Transverse colon (tissue), 4 donors: ENCODE measurements around the gene SLC39A3. TPM values are rescaled to one million over a fixed set of nuclear protein-coding genes. Genes with fewer than 3 reads are reported as not detected.

Experiments
- DNase-seq: peaks from one replicate; pipeline ENCODE4 v3.0.0-alpha.2; 2019
- H3K27ac ChIP-seq, 4 donors: fragments of 200-600 bp; sonication (generic); 2 replicates each; pipeline ENCODE4 v1.5.1; 2016 to 2018; ENCODE audit warnings: inconsistent platforms in 4 of 4
- H3K27me3 ChIP-seq: fragments of 200-600 bp; sonication (generic); 2 replicates; pipeline ENCODE4 v1.5.1; 2017; ENCODE audit warnings: inconsistent platforms
- H3K36me3 ChIP-seq, 4 donors: fragments of 200-600 bp; sonication (generic); 2 replicates each; pipeline ENCODE4 v1.5.1; 2017 to 2019; ENCODE audit warnings: inconsistent platforms in 4 of 4
- H3K4me1 ChIP-seq, 4 donors: fragments of 200-600 bp; sonication (generic); 2 replicates each; pipeline ENCODE4 v1.5.1; 2017 to 2020; ENCODE audit warnings: inconsistent platforms in 4 of 4
- H3K4me3 ChIP-seq, 4 donors: fragments of 200-600 bp; sonication (generic); 1 replicate in 1 of 4; 2 replicates in 3 of 4; pipeline versions ENCODE4 v1.5.1 to v1.6.1; 2017 to 2019; ENCODE audit warnings: inconsistent platforms in 4 of 4
- H3K9me3 ChIP-seq, 2 donors: fragments of 200-600 bp; sonication (generic); 2 replicates each; pipeline ENCODE4 v1.5.1; 2017 to 2019; ENCODE audit warnings: inconsistent platforms in 2 of 2
- CTCF ChIP-seq, 5 experiments: fragments of 200-600 bp in 3 of 5; fragments of 450-650 bp in 2 of 5; sonication (generic) in 3 of 5; IDR thresholded peaks; 1 replicate in 2 of 5; 2 replicates in 3 of 5; pipeline ENCODE4 v1.5.1; 2016 to 2017; ENCODE audit warnings: antibody characterized with exemption in 5 of 5, inconsistent platforms in 3 of 5, mild to moderate bottlenecking in 2 of 5, moderate library complexity in 1 of 5
- EP300 ChIP-seq: sonication (generic); formaldehyde crosslinking; IDR thresholded peaks from one replicate; pipeline ENCODE4 v1.6.1; 2017; ENCODE audit warnings: antibody characterized with exemption, low read depth
- POLR2A ChIP-seq: fragments of 450-650 bp; IDR thresholded peaks from one replicate; pipeline ENCODE4 v1.6.1; 2016; ENCODE audit warnings: antibody characterized with exemption, mild to moderate bottlenecking, moderate library complexity
- POLR2AphosphoS5 ChIP-seq, 3 donors: sonication (generic); formaldehyde crosslinking; IDR thresholded peaks; one replicate each; pipeline ENCODE4 v1.6.1; 2016; ENCODE audit warnings: antibody characterized with exemption in 3 of 3
- WGBS, 2 donors: methylation state at CpG; one replicate each; pipeline ENCODE4 v1.1.5; 2018; ENCODE audit warnings: low coverage in 1 of 2; 5-methylcytosine and 5-hydroxymethylcytosine counted together
- in situ Hi-C, 4 donors: fragments of 200-750 bp; cut with MboI; loops; one replicate each; pipeline versions ENCODE4 v1.15.0 to v1.15.1; 2017; ENCODE audit warnings: low sequenced_read_pairs in 3 of 4, low pct_ligation_motif_present in 1 of 4, low pct_unique_long_range_greater_than_20kb in 1 of 4
- intact Hi-C: fragments of 100-400 bp; cut with DNase I; formaldehyde crosslinking; loops from one replicate; pipeline ENCODE4 v1.15.1; 2023; ENCODE audit warnings: low total_unique reads
- total RNA-seq, 4 donors: library from RNA; depleted of rRNA; stranded (reverse); fragments of >200 nt; gene quantifications; one replicate each; pipeline ENCODE4 v1.1.0, GENCODE V29; 2016

SLC39A3 gene
- total RNA-seq, 4 donors from 2014 or later = 10.1 to 40.4 (median 24.7) TPM

GRCh38 chr19:2785244-2785997, 45.6 kb upstream of the SLC39A3 start, which contains the start of gene THOP1:
Gene THOP1, plus strand, starts transcription at chr19:2785503. Its CDS starts 160 bp downstream, at chr19:2785663.
- peaks cover 7 to 47% (median 32%) of the 10 kb centered on the region in 4 donors for H3K4me1 ChIP-seq
- no peaks in the 10 kb centered on the region for H3K9me3 ChIP-seq
- no peaks in the 10 kb centered on the region for H3K27me3 ChIP-seq
- no peak for TF ChIP-seq CTCF (IDR thresholded peaks at IDR 0.05)
- peak; percentile 38 for TF ChIP-seq POLR2A
- TF ChIP-seq POLR2AphosphoS5 (IDR thresholded peaks at IDR 0.05) = peak; percentile 11 to 64 (median 59)
- peak within 1 kb of the TSS; percentile 64 to 94 (median 86) for H3K4me3 ChIP-seq
- peak within 1 kb of the TSS; percentile 72 to 99 (median 83) for H3K27ac ChIP-seq
- peak; percentile 99 for DNase-seq
- in situ Hi-C loops (no loop called here), intact Hi-C loops (loop anchor here (10.0 kb wide), 1 partner anchor 761 kb away; no protein-coding TSS in a partner anchor)
- no peaks in the 10 kb centered on the region for H3K36me3 ChIP-seq
- WGBS, 2 donors = 0 to 1% methylated on average over 10 to 46 of the region's 78 CpGs

- peak overlapping the region; percentile 92 to 99 (median 96) for H3K27ac ChIP-seq
- H3K4me1 ChIP-seq = peaks cover 7 to 52% (median 32%) of the 10 kb centered on the region in 4 donors
- H3K4me3 ChIP-seq = peak overlapping the region in 1 of 4 donors; percentile 100
- DNase-seq = no peak
- no peaks in the 10 kb centered on the region for H3K27me3 ChIP-seq
- in situ Hi-C loops (no loop called here), intact Hi-C loops (loop anchor here (10.0 kb wide), 1 partner anchor 759 kb away; no protein-coding TSS in a partner anchor)
- WGBS, 2 donors = 70 to 82% methylated on average over 4 to 7 of the region's 7 CpGs
- TF ChIP-seq CTCF (IDR thresholded peaks at IDR 0.05) = no peak
- TF ChIP-seq POLR2A = no peak
- TF ChIP-seq EP300 = no peak
- no peak for TF ChIP-seq POLR2AphosphoS5 (IDR thresholded peaks at IDR 0.05)
- H3K9me3 ChIP-seq = no peaks in the 10 kb centered on the region
- no peaks in the 10 kb centered on the region for H3K36me3 ChIP-seq
Observed at GRCh38 chr19:2783781-2784145, 43.9 kb upstream of the SLC39A3 start.

- H3K27ac ChIP-seq = peak within 1 kb of the TSS; percentile 92 to 99 (median 96)
- peak; percentile 71 to 89 (median 84) for TF ChIP-seq POLR2AphosphoS5 (IDR thresholded peaks at IDR 0.05)
- peak; percentile 28 for TF ChIP-seq EP300
- TF ChIP-seq CTCF (IDR thresholded peaks at IDR 0.05) = peak; percentile 32 to 70 (median 49)
- peak; percentile 86 for TF ChIP-seq POLR2A
- in situ Hi-C loops (no loop called here), intact Hi-C loops (loop anchor here (10.0 kb wide), 1 partner anchor 758 kb away; no protein-coding TSS in a partner anchor)
- DNase-seq = peak; percentile 99
- H3K4me3 ChIP-seq = peak within 1 kb of the TSS; percentile 88 to 100 (median 98)
- H3K36me3 ChIP-seq = no peaks in the 10 kb centered on the region
- 0 to 1% methylated on average over 2 to 43 of the region's 68 CpGs for WGBS, 2 donors
- no peaks in the 10 kb centered on the region for H3K27me3 ChIP-seq
- peaks cover 7 to 52% (median 32%) of the 10 kb centered on the region in 4 donors for H3K4me1 ChIP-seq
- no peaks in the 10 kb centered on the region for H3K9me3 ChIP-seq
Observed at GRCh38 chr19:2782936-2783780, 43.3 kb upstream of the SLC39A3 start, which contains the start of gene SGTA. Gene SGTA, minus strand, starts transcription at chr19:2783273. Its CDS starts 14,205 bp downstream, at chr19:2769068.
